ENCODE measurements around the gene GNB2.

The GNB2 gene

GRCh38 chr7:100673302-100673941 is at the start of gene GNB2:
TSS of gene GNB2 (plus strand) at chr7:100673740. CDS start at chr7:100676266, 2,526 bp downstream.
- peak; percentile 95 for FAIRE-seq

DNA sequence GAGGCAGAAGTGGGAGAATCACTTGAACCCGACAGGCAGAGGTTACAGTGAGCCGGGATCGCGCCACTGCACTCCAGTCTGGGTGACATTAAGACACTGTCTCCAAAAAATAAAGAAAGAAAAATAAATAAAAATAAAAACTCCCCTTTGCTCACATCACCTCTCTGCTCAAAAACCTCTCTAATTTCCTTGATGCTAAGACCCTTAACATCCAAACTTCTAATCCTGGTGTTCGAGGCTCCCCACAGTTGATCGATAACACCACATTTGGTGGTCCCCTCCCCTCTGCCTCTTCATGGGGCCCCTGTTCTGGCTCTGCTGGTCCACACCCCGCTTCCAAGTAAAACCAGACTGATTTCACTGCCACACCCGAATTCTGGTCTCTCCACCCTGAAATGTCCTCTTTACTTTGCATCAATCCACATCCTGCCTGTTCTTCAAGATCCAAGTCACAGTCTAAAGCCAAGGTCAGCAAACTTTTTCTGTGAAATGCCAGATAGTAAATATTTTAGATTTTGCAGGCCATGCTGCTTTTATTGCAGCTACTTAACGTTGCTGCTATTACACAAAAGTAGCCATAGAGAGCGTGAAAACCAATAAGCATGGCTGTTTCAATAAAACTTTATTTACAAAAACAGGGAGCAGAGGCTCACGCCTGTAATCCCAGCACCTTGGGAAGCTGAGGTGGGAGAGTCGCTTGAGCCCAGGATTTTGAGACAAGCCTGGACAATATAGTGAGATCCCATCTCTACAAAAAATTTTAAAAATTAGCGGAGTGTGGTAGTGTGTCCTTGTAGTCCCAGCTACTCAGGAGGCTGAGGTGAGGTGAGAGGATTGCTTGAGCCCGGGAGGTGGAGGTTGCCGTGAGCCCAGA is 49.4 kb upstream of the GNB2 start:
- FAIRE-seq (no peak), DNase-seq (ENCODE audit: low spot score) (no peak)

More at GRCh38 chr7:100673302-100673941, at the start of gene GNB2:
- DNase-seq (ENCODE audit: low spot score) = peak; percentile 100

- no peak for FAIRE-seq
Observed at GRCh38 chr7:100626055-100626454, 47.5 kb upstream of the GNB2 start.

DNA sequence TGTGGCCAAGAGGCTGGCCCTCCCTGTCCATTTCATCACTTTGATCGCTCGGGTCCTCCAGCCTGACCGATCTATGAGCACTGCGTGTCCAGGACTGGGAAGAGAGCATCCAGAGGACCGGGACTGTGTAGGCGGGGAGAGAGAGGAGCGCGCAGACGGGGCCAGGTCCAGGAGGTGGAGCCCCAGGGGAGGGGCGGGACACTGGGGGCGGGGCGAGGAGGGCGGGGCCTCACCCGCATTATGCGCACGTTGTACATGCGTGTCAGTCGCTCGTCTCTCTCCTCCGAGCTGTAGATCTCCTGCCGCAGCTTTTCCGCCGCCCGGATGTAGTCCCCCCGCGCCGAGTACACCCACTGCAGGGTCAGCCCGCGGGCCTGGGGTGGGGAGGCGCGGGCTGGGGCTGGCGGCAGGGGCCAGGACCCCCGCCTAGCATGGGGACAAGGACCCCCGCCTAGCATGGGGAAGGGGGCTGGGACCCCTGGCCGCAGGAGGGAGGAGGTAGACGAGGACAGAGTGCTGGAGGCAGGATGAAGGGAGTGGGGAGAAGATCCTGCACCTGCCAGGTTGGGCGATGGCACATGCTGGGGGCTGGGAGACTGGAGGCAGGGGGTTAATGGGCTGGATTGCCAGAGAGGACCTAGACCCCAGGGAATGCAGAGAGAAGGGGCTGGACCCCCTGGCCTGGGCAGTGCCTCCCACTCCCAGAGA is 46.9 kb upstream of the GNB2 start:
- DNase-seq (ENCODE audit: low spot score) (peak; percentile 98), FAIRE-seq (peak; percentile 73)

More at GRCh38 chr7:100626055-100626454, 47.5 kb upstream of the GNB2 start:
- no peak for DNase-seq (ENCODE audit: low spot score)

- no peak for FAIRE-seq
Observed at GRCh38 chr7:100627238-100627549, 46.3 kb upstream of the GNB2 start.

GRCh38 chr7:100629117-100629716 is 44.3 kb upstream of the GNB2 start:
- DNase-seq (ENCODE audit: low spot score) (peak; percentile 59), FAIRE-seq (no peak)

More at GRCh38 chr7:100627238-100627549, 46.3 kb upstream of the GNB2 start:
- no peak for DNase-seq (ENCODE audit: low spot score)

DNA sequence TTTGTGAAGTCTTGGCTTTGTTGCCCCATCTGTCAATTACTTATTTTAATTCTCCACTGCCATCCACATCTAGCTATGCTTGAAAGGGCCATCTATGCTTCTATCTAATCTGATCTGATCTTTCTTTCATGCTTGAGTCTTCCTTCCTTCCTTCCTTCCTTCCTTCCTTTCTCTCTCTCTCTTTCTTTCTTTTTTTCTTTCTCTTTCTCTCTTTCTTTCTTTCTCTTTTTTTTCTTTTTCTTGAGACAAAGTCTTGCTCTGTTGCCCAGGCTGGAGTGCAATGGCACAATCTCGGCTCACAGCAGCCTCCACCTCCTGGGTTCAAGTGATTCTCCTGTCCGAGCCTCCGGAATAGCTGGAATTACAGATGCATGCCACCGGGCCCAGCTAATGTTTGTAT is 43.5 kb upstream of the GNB2 start:
- no peak for DNase-seq (ENCODE audit: low spot score)
- no peak for FAIRE-seq

GRCh38 chr7:100632951-100633717 is 40.4 kb upstream of the GNB2 start:
- no peak for FAIRE-seq

DNA sequence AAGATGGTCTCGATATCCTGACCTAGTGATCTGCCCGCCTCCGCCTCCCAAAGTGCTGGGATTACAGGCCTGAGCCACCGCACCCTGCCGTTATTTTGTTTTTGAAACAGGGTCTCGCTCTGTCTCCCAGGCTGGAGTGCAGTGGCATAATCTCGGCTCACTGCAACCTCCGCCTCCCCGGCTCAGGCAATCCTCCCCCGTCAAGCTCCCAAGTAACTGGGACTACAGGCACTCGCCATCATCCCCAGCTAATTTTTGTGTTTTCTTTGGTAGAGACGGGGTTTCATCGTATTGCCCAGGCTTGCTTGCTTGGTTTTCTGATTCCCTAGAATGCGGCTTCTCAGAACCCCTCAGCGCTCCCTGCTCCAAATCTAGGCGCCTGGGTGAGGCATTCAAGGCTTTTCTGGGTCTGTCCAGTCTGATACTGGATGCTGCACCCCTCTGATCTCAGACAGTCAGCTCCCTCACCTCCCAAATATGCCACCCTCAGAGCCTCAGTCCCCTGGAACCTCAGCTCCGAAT is 33.5 kb upstream of the GNB2 start:
- DNase-seq (ENCODE audit: low spot score) = no peak
- no peak for FAIRE-seq

More at GRCh38 chr7:100632951-100633717, 40.4 kb upstream of the GNB2 start:
- no peak for DNase-seq (ENCODE audit: low spot score)

GRCh38 chr7:100640517-100641440 is 32.8 kb upstream of the GNB2 start:
- no peak for FAIRE-seq
- no peak for DNase-seq (ENCODE audit: low spot score)

GRCh38 chr7:100641463-100641859 is 32.1 kb upstream of the GNB2 start, which contains the start of gene TFR2:
TSS of gene TFR2 (minus strand) at chr7:100641552. CDS start at chr7:100641509, 43 bp downstream.
- DNase-seq (ENCODE audit: low spot score) (no peak), FAIRE-seq (no peak)

GRCh38 chr7:100641860-100642533 is 31.5 kb upstream of the GNB2 start:
- no peak for DNase-seq (ENCODE audit: low spot score)
- FAIRE-seq = no peak

- DNase-seq (ENCODE audit: low spot score) = no peak
- FAIRE-seq = no peak
Observed at GRCh38 chr7:100642534-100642907, 31.0 kb upstream of the GNB2 start.

GRCh38 chr7:100649826-100650565 is 23.5 kb upstream of the GNB2 start:
- FAIRE-seq (peak; percentile 98), DNase-seq (ENCODE audit: low spot score) (no peak)

GRCh38 chr7:100654908-100655831 is 18.4 kb upstream of the GNB2 start:
- FAIRE-seq (no peak), DNase-seq (ENCODE audit: low spot score) (no peak)

DNA sequence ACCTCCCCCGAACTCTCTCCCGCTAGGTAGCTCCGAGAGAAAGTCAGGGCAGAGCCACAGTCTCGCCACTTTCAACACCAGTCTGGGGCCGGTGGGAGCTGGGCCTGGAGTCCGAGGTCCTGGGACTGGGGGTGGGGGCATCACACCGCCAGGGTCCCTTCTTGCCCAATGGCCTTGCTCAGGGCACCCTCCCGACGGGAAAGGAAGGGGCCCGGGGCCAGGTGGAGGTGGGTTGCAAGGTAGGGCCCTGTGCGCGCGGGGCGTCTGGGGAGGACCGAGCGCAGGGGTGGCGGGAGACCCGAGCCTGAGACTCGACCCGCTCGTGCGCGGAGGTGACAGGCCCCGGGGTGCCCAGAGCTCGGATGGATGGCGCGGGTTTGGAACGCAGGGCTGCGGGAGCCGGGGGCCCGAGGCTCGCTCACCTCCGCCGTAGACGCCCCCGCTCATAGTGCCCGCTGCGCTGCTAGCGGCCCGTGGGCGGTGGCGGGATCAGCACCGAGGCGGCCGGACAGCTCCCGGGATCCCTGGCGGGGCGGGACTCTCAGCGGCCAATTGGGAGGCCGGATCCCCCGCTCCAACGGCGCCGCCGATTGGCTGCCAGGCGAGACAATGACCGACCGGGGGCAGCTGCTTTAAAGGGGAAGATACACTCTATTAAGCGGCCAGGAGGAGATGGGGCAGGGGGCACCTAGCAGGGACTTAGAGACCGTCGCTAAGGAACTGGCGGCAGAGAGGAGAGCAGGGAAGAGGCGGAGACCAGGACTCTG is 17.4 kb upstream of the GNB2 start, which contains the start of gene ACTL6B:
Gene ACTL6B, minus strand, starts transcription at position 541 of the 767 bp plus-strand sequence. Its CDS starts 94 bp downstream, at position 447.
- FAIRE-seq = no peak
- DNase-seq (ENCODE audit: low spot score) = peak; percentile 88
